Retinal pigment epithelial cell (primary cell): ENCODE data around the gene LRRC52.
"Not testable (repeated sequence)": the region's sequence is repeated elsewhere in the genome, so short reads cannot be mapped to it uniquely, and the experiment has no call there.

ENCODE experiments used
- DNase-seq: peaks from one replicate; pipeline ENCODE4 v3.0.0-alpha.2; 2010; ENCODE audit warnings: low read depth
- H3K4me3 ChIP-seq: 2 replicates; pipeline ENCODE4 v1.5.1; 2011; ENCODE audit warnings: mild to moderate bottlenecking, low read length, control low read depth, moderate library complexity
- CTCF ChIP-seq: conservative IDR thresholded peaks from 2 replicates; pipeline ENCODE4 v1.5.1; 2011; ENCODE audit warnings: low read depth, low read length, control low read depth, inconsistent platforms

The LRRC52 gene

GRCh38 chr1:165598676-165599059 lies 54.9 kb downstream of the LRRC52 start:
- peak overlapping the region; percentile 65 for H3K4me3 ChIP-seq
- no peak for TF ChIP-seq CTCF
- no peak for DNase-seq

- no peak for TF ChIP-seq CTCF
- no peak overlapping the region for H3K4me3 ChIP-seq
- DNase-seq = no peak
Measured at GRCh38 chr1:165600793-165601192, 57.0 kb downstream of the LRRC52 start.

- TF ChIP-seq CTCF = no peak
- DNase-seq = no peak
- H3K4me3 ChIP-seq = no peak overlapping the region
Measured at GRCh38 chr1:165603810-165604209, 60.0 kb downstream of the LRRC52 start.

- no peak overlapping the region for H3K4me3 ChIP-seq
- TF ChIP-seq CTCF = no peak
- no peak for DNase-seq
Measured at GRCh38 chr1:165605246-165605645, 61.4 kb downstream of the LRRC52 start.

GRCh38 chr1:165606676-165607075 lies 62.9 kb downstream of the LRRC52 start:
- not testable (repeated sequence) for H3K4me3 ChIP-seq, DNase-seq

- no peak for TF ChIP-seq CTCF
- no peak overlapping the region for H3K4me3 ChIP-seq
- DNase-seq = no peak
Measured at GRCh38 chr1:165610866-165611265, 67.1 kb downstream of the LRRC52 start.

- no peak for DNase-seq
- no peak for TF ChIP-seq CTCF
- no peak overlapping the region for H3K4me3 ChIP-seq
Measured at GRCh38 chr1:165612062-165612461, 68.3 kb downstream of the LRRC52 start.
